Prostate gland (tissue), 2 donors: ENCODE results near the gene FLT4. TPM values are rescaled to one million over a fixed set of nuclear protein-coding genes. Genes with fewer than 3 reads are reported as not detected.

ENCODE experiments used
- DNase-seq: peaks from one replicate; pipeline ENCODE4 v3.0.0-alpha.2; 2019; ENCODE audit warnings: low spot score
- H3K27ac ChIP-seq, 2 donors: fragments of 200-600 bp; sonication (generic); 2 replicates each; pipeline ENCODE4 v1.5.1; 2017 to 2019
- H3K27me3 ChIP-seq: fragments of 200-600 bp; sonication (generic); replicated peaks from 2 replicates; pipeline ENCODE4 v1.5.1; 2019; ENCODE audit not compliant: insufficient read depth
- H3K36me3 ChIP-seq, 2 donors: fragments of 200-600 bp; sonication (generic); 1 replicate in 1 of 2; 2 replicates in 1 of 2; pipeline versions ENCODE4 v1.5.1 to v1.8.1; 2017 to 2019
- H3K4me1 ChIP-seq: fragments of 200-600 bp; sonication (generic); replicated peaks from 2 replicates; pipeline ENCODE4 v1.5.1; 2019
- H3K4me3 ChIP-seq, 2 donors: fragments of 200-600 bp; sonication (generic); 2 replicates each; pipeline ENCODE4 v1.5.1; 2017 to 2019
- H3K9me3 ChIP-seq: fragments of 200-600 bp; sonication (generic); 2 replicates; pipeline ENCODE4 v1.5.1; 2017
- POLR2A ChIP-seq: fragments of 450-650 bp; IDR thresholded peaks from one replicate; pipeline ENCODE4 v1.6.1; 2016; ENCODE audit warnings: antibody characterized with exemption, mild to moderate bottlenecking
- POLR2AphosphoS5 ChIP-seq: sonication (generic); formaldehyde crosslinking; IDR thresholded peaks from one replicate; pipeline ENCODE4 v1.6.1; 2017; ENCODE audit warnings: antibody characterized with exemption
- WGBS: methylation state at CpG from one replicate; pipeline ENCODE4 v1.1.5; 2018; 5-methylcytosine and 5-hydroxymethylcytosine counted together
- intact Hi-C: fragments of 100-400 bp; cut with DNase I; formaldehyde crosslinking; loops from one replicate; pipeline ENCODE4 v1.14.2; 2022
- total RNA-seq, 2 donors: library from RNA; depleted of rRNA; stranded (reverse); fragments of >200 nt; gene quantifications; one replicate each; pipeline ENCODE4 v1.1.0, GENCODE V29; 2016
- TF ChIP-seq, protein P1 (sequence below), 4 experiments: fragments of 200-600 bp in 2 of 4; fragments of 450-650 bp in 2 of 4; sonication (generic) in 2 of 4; IDR thresholded peaks; 1 replicate in 3 of 4; 2 replicates in 1 of 4; pipeline ENCODE4 v1.5.1; 2016 to 2019; ENCODE audit warnings: antibody characterized with exemption in 4 of 4, mild to moderate bottlenecking in 2 of 4, moderate library complexity in 2 of 4

The FLT4 gene
- total RNA-seq, 2 donors from 2014 or later: 2.9 to 20.6 TPM

DNA sequence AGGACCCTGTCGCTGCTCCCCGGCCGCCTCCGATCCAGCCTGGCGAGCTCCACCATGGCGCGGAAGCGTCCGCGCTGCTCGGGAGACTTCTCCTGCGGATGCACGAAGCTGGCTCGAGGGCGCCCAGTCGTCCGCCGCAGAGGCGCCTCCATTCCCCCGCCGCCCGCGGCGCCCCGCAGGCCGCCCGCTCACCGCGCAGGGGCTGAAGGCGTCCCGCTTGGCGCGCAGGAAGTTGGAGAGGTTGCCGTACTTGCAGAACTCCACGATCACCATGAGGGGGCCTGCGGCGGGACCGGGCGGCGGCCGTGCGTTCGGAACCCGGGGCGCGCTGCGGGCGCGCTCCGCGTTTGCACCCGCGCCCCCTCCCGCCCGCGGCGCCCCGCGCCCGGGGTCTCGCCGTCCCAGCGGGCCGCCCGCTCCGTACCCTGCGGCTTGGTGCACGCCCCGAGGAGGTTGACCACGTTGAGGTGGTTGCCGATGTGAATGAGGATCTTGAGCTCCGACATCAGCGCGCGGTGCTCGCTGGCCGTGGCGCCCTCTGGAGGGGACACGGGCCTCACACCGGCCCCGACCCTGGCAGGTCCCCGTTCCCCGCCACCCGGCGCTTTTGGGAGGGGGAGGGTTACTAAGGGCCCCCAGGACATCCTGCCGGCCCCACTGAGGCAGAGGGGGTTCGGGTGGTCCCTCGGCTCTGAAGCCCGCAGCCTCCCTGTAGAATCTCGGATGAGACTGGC is 30.4 kb downstream of the FLT4 start:
- TF ChIP-seq POLR2AphosphoS5 (no peak), POLR2A (no peak)
- TF ChIP-seq, protein P1, sequence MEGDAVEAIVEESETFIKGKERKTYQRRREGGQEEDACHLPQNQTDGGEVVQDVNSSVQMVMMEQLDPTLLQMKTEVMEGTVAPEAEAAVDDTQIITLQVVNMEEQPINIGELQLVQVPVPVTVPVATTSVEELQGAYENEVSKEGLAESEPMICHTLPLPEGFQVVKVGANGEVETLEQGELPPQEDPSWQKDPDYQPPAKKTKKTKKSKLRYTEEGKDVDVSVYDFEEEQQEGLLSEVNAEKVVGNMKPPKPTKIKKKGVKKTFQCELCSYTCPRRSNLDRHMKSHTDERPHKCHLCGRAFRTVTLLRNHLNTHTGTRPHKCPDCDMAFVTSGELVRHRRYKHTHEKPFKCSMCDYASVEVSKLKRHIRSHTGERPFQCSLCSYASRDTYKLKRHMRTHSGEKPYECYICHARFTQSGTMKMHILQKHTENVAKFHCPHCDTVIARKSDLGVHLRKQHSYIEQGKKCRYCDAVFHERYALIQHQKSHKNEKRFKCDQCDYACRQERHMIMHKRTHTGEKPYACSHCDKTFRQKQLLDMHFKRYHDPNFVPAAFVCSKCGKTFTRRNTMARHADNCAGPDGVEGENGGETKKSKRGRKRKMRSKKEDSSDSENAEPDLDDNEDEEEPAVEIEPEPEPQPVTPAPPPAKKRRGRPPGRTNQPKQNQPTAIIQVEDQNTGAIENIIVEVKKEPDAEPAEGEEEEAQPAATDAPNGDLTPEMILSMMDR (IDR thresholded peaks at IDR 0.05): peak in 1 of 4 experiments; percentile 14
- H3K4me3 ChIP-seq: peak overlapping the region; percentile 12 to 19
- 5% methylated on average over 45 of the region's 90 CpGs for WGBS
- no peaks in the 10 kb centered on the region for H3K4me1 ChIP-seq
- DNase-seq: no peak
- H3K27ac ChIP-seq: no peak overlapping the region
- H3K9me3 ChIP-seq: no peaks in the 10 kb centered on the region
- no peaks in the 10 kb centered on the region for H3K36me3 ChIP-seq
- no peaks in the 10 kb centered on the region for H3K27me3 ChIP-seq
- intact Hi-C loops: no loop called here

GRCh38 chr5:180618487-180618828 is 30.9 kb downstream of the FLT4 start:
- DNase-seq: no peak
- Histone ChIP-seq H3K27ac (no peak overlapping the region), H3K4me1 (no peaks in the 10 kb centered on the region), H3K36me3 (no peaks in the 10 kb centered on the region), H3K27me3 (no peaks in the 10 kb centered on the region), H3K4me3 (peak overlapping the region; percentile 12 to 19), H3K9me3 (no peaks in the 10 kb centered on the region)
- intact Hi-C loops: no loop called here
- 15% methylated on average over 7 of the region's 15 CpGs for WGBS
- TF ChIP-seq POLR2AphosphoS5: no peak
- TF ChIP-seq POLR2A: no peak
- TF ChIP-seq, protein P1 (IDR thresholded peaks at IDR 0.05): no peak

DNA sequence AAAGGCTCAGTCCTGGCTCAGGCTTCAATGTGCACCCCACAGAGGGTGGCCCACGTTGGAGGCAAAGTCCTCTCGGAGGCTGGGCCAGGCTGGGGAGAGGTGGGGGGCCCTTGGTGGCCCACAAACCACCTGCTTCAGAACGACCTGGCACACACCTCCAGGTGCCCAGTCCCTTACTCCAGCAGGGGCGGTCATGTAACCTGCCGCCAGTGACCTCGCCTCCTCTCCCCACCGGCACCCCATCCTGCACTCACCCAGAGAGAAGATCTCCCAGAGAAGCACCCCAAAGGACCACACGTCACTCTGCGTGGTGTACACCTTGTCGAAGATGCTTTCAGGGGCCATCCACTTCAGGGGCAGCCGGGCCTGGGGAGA is 35.6 kb downstream of the FLT4 start:
- no peak for DNase-seq
- Histone ChIP-seq H3K4me1 (no peaks in the 10 kb centered on the region), H3K9me3 (no peaks in the 10 kb centered on the region), H3K27me3 (no peaks in the 10 kb centered on the region), H3K36me3 (no peaks in the 10 kb centered on the region), H3K27ac (no peak overlapping the region), H3K4me3 (no peak overlapping the region)
- TF ChIP-seq POLR2AphosphoS5 (no peak), POLR2A (no peak)
- TF ChIP-seq, protein P1 (IDR thresholded peaks at IDR 0.05): no peak
- intact Hi-C loops: no loop called here
- 81% methylated on average over 11 of the region's 11 CpGs for WGBS

DNA sequence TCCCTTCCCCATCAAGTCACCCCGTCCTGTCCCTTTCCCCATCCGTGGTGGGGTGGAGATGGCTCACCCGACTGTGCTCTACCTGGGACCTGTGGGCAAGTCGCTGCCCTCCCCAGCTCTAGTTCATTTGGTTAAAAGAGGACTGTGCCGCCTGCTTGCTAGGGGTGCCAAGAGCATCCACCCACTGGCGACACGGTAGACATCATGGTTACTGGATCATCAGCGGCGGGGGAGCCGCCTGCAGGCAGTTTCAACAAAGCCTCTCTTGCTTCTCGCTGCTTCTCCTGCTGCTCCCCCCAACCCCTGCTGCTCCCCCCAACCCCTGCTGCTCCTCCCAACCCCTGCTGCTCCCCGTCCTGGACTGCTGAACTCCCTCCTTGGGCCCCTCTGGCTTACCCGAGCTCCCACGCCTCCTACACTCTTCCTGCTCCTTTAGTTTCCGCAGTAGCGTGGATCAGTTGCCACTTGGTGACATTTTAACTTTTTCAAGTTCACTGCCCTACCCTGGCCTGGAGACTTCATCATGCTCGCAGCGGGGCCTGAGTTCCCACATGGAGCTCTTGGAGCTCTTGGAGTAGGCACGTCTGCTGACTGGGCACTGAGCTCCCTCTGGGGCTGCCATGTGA is 36.1 kb downstream of the FLT4 start:
- WGBS: 80% methylated on average over 19 of the region's 19 CpGs
- Histone ChIP-seq H3K9me3 (no peaks in the 10 kb centered on the region), H3K36me3 (no peaks in the 10 kb centered on the region), H3K4me3 (no peak overlapping the region), H3K27me3 (no peaks in the 10 kb centered on the region), H3K27ac (no peak overlapping the region), H3K4me1 (no peaks in the 10 kb centered on the region)
- no peak for DNase-seq
- intact Hi-C loops: no loop called here
- TF ChIP-seq, protein P1 (IDR thresholded peaks at IDR 0.05): no peak
- TF ChIP-seq POLR2A (no peak), POLR2AphosphoS5 (no peak)

DNA sequence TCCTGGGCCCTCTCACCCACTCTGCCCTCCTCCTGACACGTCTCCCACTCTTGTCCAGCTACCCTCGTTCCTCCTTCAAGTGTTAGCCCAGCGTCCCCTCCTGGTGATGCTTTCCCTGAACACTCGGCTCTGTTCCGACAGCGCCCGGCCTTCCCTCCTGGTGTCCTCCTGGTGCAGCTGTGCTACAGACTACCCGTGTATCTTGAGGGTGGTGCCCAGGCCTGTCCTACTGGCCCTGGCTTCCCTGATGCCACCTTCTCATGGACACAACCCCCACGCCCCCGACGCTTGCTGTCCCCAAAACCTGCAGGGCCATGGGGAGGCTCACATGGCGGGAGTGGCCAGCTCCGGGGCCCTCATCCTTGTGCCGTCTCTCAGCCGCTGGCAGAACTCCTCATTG is 36.7 kb downstream of the FLT4 start:
- TF ChIP-seq, protein P1 (IDR thresholded peaks at IDR 0.05): no peak
- no peak for TF ChIP-seq POLR2A
- no peak for TF ChIP-seq POLR2AphosphoS5
- Histone ChIP-seq H3K36me3 (no peaks in the 10 kb centered on the region), H3K9me3 (no peaks in the 10 kb centered on the region), H3K27me3 (no peaks in the 10 kb centered on the region), H3K4me3 (no peak overlapping the region), H3K27ac (no peak overlapping the region), H3K4me1 (no peaks in the 10 kb centered on the region)
- no peak for DNase-seq
- intact Hi-C loops: no loop called here
- 84% methylated on average over 15 of the region's 15 CpGs for WGBS
